SW 1271 (cell line): ENCODE results near the gene ZER1.

Experiments
- DNase-seq, 2 experiments: peaks; one replicate each; lab custom pipeline; 2025; lab: John Stamatoyannopoulos, UW

Gene ZER1

DNA sequence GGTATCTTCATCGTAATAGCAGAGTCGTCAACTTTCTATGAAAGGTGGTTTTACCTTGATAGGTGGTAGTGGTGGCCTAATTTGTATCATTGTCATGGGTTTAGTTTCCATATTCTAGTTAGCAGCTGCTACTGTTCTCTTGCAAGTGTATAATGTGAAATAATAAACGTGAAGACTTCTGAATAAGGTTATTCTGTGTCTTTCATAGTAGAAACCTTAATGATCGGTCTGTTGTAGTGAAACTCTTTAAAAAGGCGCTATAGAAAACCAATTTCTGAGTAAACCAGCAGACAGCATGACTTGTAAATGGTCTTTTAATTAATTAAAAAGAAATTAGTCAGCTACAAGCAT lies 81.1 kb downstream of the ZER1 start:
- no peak for DNase-seq

DNA sequence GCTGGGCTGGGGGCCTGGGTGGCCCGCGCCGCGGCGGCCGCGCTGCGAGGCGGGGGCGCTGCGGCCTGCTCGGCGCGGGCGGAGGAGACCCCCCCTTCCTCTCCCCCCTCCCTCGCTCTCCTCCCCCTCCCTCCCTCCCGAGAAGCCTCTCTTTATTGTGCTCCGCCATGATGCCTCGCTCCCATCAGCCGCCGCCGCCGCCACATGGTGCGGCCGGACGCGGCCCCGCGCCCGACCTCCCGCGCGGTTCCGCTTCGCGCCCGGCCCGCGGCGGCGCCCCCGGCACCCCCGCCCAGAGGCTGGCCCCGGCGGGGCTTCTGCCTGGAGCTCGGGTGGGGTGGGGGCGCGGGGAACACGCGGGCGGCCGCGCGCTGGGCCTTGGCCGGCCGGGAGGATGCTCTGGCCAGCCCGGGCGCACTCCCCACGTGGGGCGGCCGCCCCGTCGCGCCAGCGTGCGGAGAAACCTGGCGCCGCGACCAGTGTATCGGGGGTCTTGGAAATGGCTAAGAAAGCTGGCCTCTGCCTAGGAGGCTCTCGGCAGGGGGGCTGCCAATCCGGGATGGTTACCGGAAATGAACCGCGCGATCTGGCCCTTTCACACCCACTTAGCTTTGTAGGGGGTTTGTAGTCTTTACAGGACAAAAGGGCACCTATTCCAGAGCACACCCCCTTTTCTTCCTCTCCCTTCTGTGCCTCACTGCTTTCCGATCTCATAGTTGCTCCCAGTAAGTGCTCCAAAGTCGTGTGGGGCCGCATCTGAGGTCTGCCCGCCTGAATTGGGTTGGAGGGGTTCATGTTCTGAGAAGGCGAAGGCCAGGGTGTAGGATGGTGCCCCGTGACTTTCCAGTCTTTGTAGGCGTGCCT lies 81.7 kb downstream of the ZER1 start:
- peak in 1 of 2 experiments; percentile 30 for DNase-seq

DNA sequence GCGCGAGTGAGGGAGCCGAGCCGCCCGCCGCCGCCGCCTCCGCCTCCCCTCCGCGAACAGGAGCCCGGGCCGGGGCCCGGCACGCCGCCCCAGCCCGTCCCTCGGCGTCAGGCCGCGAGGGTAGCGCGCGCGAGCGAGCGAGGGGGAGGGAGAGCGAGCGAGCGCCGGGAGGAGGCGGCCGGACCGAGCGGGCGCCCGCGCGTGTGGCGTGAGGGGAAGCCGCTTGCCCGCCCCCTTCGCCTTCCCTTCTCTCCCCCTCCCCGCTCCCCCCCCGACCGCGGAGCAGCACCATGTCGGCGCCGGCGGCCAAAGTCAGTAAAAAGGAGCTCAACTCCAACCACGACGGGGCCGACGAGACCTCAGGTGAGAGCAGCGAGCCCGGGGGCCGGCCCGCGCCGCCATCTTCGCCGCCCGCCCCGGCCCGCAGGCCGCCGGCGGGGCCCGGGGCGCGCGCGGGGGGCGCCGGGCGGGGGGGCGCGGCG lies 82.4 kb downstream of the ZER1 start:
- peak in 1 of 2 experiments; percentile 59 for DNase-seq

DNA sequence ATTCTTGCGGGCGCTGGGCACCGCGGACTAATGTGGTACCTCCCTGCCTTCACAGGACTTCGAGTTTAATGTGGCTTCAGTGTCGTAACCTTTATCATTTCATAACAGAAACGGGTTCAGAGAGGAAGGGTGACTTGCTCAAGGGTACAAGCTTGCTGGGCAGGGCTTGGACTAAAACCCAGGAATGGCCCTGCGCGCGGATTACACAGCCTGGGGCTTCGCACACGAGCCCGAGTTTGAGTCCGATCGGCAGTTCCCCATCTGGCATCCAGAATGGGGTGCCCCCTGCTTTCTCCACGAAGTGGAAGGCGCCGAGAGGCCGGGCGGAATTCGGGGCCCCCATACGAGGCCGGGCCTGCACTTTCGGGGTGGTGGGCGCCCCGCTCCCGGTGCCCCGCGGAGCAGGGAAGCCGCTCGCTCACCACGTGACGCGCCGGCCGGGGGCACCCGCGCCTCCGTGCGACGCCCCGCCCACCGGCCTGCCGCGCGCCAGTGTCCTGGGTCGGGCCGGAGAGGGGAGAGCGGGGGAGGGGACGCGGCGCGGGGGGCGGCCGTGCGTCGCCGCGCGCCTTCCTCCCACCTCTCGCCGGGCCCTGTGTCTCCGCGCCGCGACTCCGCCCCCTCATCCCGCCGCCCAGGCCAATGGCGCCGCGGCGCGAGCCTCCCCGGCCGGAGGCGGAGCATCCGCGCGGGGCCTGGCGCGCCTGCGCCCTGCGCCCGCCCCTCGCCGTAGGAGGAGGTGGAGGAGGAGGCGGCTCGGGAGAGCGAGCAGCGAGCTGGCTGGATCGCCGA lies 83.0 kb downstream of the ZER1 start, which contains the start of gene SET:
Gene SET (plus strand): TSS at position 722 of the 792 bp plus-strand sequence. CDS start 361 bp downstream, outside the sequence.
- DNase-seq, result peak; percentile 86 to 91

DNA sequence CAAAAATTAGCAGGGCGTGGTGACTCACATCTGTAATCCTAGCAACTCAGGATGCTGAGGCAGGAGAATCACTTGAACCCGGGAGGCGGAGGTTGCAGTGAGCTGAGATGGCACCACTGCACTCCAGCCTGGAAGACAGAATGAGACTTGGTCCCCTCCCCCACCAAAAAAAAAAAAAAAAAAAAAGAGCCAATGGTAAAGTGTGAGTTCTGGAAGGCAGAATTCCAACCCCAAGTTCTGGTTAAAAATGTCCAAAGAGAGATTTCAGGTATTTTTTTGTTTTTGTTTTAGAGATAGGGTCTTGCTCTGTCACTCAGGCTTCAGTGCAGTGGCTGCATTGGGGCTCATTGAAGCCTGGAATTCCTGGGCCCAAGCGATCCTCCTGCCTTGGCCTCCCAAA lies 84.3 kb downstream of the ZER1 start:
- no peak for DNase-seq

DNA sequence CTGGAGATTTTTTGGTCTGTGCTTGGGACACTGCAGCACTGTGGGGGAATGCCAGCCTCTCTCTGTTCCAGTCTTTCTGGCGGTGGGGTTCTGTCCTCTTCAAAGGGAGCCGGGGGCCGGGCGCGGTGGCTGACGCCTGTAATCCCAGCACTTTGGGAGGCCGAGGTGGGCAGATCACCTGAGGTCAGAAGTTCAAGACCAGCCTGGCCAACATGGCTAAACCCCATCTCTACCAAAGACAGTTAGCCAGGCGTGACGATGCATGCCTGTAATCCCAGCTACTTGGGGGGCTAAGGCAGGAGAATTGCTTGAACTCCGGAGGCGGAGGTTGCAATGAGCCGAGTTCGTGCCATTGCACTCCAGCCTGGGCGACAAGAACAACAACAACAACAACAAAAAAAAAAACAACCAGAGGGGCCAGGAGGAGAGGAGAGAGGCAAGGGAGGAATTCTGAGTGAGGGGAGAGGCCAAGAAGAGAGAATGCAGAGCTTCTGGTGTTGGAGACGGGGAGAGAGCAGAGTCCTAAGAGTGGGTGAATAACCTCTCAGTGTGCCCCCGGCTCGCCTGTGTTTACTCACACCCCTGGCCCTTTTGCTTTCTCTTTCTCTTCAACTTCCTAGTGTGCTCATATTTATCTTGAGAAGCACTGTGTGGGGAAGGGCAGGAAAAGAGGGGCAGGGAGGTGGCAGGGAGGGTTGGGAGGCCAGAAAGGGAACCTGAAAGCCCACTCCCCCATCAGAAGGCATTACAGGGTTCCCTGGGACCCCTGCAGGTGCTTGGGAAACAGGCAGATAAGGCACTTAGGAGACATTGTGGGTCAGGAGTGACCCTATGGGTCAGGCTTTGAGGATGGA lies 85.9 kb downstream of the ZER1 start:
- no peak for DNase-seq

DNA sequence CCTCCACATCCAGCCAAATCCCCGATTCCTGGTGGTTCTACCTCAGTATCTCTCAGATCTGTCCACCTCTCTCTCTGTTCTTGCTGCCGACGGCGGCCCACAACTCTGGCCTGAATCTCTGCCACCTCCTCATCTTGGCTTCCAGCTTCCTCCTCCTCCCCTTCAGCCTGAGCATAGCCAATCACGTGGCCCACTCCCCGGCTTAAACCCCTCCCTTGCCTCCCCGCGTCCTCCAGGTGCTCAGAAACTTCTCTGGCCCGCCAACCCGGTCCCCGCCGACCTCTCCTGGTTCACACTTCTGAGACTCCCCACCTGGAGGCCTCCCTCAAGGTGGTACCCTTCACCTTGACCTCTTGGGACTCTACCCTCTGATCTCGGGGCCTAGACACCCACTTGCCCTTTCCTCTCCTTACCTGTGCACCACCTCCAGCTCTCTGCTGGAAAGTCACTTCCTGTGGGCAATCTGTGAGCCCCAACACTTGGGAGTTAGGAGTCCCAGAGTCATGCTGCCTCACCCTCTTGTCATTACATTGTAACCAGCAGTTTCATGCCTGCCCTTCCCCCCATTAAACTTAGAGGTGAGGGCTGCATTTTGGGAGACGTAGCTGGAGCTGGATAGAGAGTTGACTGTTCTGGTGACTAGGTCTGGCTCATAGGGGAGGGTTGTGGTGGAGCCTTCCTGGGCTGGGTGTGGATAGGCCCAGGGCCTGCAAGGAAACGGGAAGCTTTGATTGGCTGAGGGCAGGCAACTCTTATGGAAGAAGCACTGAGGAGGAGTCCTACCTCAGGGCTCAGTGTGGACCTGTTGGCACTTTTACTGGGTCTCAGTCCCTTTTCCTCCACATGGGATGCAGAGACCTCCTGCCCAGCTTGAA lies 87.2 kb downstream of the ZER1 start:
- peak; percentile 44 to 83 for DNase-seq

DNA sequence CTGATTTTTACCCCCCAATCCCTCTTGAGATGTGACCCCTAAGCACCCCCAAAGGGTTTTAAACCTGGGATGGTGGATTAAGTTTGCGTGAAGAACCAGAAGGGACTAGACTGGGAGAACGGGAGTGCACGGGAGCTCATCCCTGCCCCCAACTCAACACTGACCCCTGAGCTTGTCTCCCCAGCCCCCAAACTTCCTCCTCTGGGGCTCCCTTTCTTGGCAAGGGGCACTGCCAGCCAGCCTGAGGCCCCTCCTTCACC lies 87.7 kb downstream of the ZER1 start:
- no peak for DNase-seq

DNA sequence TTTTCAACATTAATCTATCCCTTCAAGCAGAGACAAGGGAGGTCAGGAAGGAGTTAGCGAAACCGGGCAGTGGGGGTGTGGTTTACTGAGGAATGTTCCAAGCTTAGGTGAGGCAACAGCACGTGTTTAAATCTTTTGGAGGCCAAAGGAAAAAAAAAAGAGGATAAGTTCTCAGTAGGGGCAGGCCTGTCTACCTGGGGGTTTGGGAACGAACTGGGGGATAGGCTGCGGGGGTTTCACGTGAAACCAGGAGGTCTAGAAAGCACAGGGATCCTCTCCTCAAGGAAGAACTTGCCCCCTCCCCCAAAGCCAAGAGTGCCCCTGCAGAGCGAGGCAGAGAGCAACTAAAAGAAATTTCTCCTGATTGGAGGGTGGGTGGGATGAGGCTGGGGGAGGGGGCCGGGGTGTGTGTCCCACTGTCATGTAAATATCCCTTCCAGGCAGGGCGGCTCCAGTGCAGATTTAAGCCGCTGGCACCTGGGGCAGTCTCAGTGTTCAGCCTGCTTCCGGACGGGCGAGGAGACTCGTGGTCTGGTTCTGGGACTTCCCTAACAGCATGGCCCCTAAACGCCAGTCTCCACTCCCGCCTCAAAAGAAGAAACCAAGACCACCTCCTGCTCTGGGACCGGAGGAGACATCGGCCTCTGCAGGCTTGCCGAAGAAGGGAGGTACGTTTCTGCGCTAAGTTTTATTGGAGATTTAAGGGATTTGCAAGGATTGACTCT lies 88.2 kb downstream of the ZER1 start:
- DNase-seq, result peak in 1 of 2 experiments; percentile 37
